H1 (cell line): ENCODE measurements around the gene AMBP. TPM values are rescaled to one million over a fixed set of nuclear protein-coding genes. Genes with fewer than 3 reads are reported as not detected.

Experiments used
- CTCF ChIA-PET: fragments of 300-600 bp; sonication (Branson Sonifier 250); formaldehyde crosslinking; loops from one replicate; lab custom pipeline; 2021; ENCODE audit not compliant: partially characterized antibody; lab: Charles Lee
- POLR2A ChIA-PET: fragments of 300-600 bp; sonication (Branson Sonifier 250); formaldehyde crosslinking; loops from one replicate; lab custom pipeline; 2021; ENCODE audit warnings: inconsistent platforms; ENCODE audit not compliant: partially characterized antibody; lab: Charles Lee
- DNase-seq, 2 experiments: peaks; one replicate each; pipeline versions ENCODE4 v3.0.0 to v3.0.0-alpha.2; 2010 to 2022; ENCODE audit warnings: low spot score in 2 of 2, low read depth in 1 of 2, mixed read lengths in 1 of 2
- FAIRE-seq: peaks from 2 replicates; lab custom pipeline; 2011; peaks lifted over from hg19 to GRCh38; lab: Jason Lieb, UNC
- H2AFZ ChIP-seq: 2 replicates; pipeline ENCODE4 v1.8.1; 2012; ENCODE audit warnings: low read length, inconsistent platforms
- H2AK5ac ChIP-seq: 2 replicates; pipeline ENCODE4 v1.6.1; 2013; ENCODE audit warnings: low read depth, low read length
- H2BK120ac ChIP-seq: replicated peaks from 2 replicates; pipeline ENCODE3; 2013; ENCODE audit warnings: low read depth, low read length, inconsistent platforms
- H2BK12ac ChIP-seq: 2 replicates; pipeline ENCODE4 v1.6.1; 2013; ENCODE audit warnings: low read depth, low read length
- H2BK15ac ChIP-seq: 2 replicates; pipeline ENCODE4 v1.6.1; 2013; ENCODE audit warnings: low read length
- H2BK20ac ChIP-seq: 2 replicates; pipeline ENCODE4 v1.6.1; 2013; ENCODE audit warnings: low read length
- H2BK5ac ChIP-seq: 2 replicates; pipeline ENCODE4 v1.6.1; 2013; ENCODE audit warnings: low read depth, low read length
- H3K14ac ChIP-seq: 2 replicates; pipeline ENCODE4 v1.6.1; 2013; ENCODE audit warnings: inconsistent platforms; ENCODE audit not compliant: insufficient read length
- H3K18ac ChIP-seq: 2 replicates; pipeline ENCODE4 v1.6.1; 2013; ENCODE audit warnings: low read length; ENCODE audit errors: extremely low read depth
- H3K23ac ChIP-seq: 2 replicates; pipeline ENCODE4 v1.6.1; 2013; ENCODE audit warnings: inconsistent platforms; ENCODE audit not compliant: insufficient read length
- H3K23me2 ChIP-seq: 2 replicates; pipeline ENCODE4 v1.6.1; 2013; ENCODE audit warnings: low read depth, low read length
- H3K27ac ChIP-seq: 2 replicates; pipeline ENCODE4 v1.6.1; 2011; ENCODE audit warnings: low read depth, low read length, inconsistent platforms
- H3K27me3 ChIP-seq, 4 experiments: replicated peaks in 1 of 4; 1 replicate in 1 of 4; 2 replicates in 3 of 4; pipeline versions ENCODE4 v1.6.1 to v1.8.1; 2011 to 2013; ENCODE audit warnings: low read length in 3 of 4, mild to moderate bottlenecking in 3 of 4, inconsistent platforms in 2 of 4, mixed read lengths in 2 of 4, moderate library complexity in 1 of 4; ENCODE audit not compliant: control insufficient read depth in 3 of 4, insufficient read depth in 3 of 4; ENCODE audit errors: extremely low read depth in 1 of 4
- H3K36me3 ChIP-seq, 4 experiments: 2 replicates each; pipeline versions ENCODE4 v1.6.1 to v1.8.1; 2011 to 2013; ENCODE audit warnings: mild to moderate bottlenecking in 4 of 4, low read length in 3 of 4, moderate library complexity in 2 of 4, control low read depth in 1 of 4, inconsistent platforms in 1 of 4; ENCODE audit not compliant: insufficient read depth in 4 of 4, control insufficient read depth in 2 of 4
- H3K4ac ChIP-seq: replicated peaks from 2 replicates; pipeline ENCODE3; 2013; ENCODE audit warnings: low read length, low read depth, mixed read lengths, inconsistent platforms; ENCODE audit not compliant: insufficient read length
- H3K4me1 ChIP-seq, 4 experiments: replicated peaks in 1 of 4; 1 replicate in 1 of 4; 2 replicates in 3 of 4; pipeline versions ENCODE4 v1.6.1 to v1.8.1; 2011 to 2013; ENCODE audit warnings: low read length in 3 of 4, inconsistent platforms in 2 of 4, mixed read lengths in 1 of 4; ENCODE audit not compliant: insufficient read depth in 4 of 4, control insufficient read depth in 3 of 4
- H3K4me2 ChIP-seq, 2 experiments: 2 replicates each; pipeline versions ENCODE4 v1.6.1 to v1.8.1; 2011 to 2013; ENCODE audit warnings: low read depth in 2 of 2, low read length in 2 of 2, control low read depth in 1 of 2, inconsistent platforms in 1 of 2, mild to moderate bottlenecking in 1 of 2; ENCODE audit not compliant: insufficient read depth in 1 of 2
- H3K4me3 ChIP-seq, 4 experiments: fragments of 200-600, 300-600 bp in 1 of 4; sonication (generic), shearing (Covaris generic), sonication (Bioruptor Twin) in 1 of 4; 2 replicates each; pipeline versions ENCODE4 v1.5.1 to v1.8.1; 2011 to 2016; ENCODE audit warnings: low read length in 4 of 4, low read depth in 3 of 4, control low read depth in 2 of 4, inconsistent platforms in 2 of 4, mild to moderate bottlenecking in 2 of 4, mixed read lengths in 1 of 4, moderate library complexity in 1 of 4; ENCODE audit not compliant: insufficient read depth in 2 of 4; ENCODE audit errors: extremely low read depth in 1 of 4
- H3K56ac ChIP-seq: replicated peaks from 2 replicates; pipeline ENCODE3; 2013; ENCODE audit warnings: low read depth, mild to moderate bottlenecking, mixed read lengths, low read length, inconsistent platforms; ENCODE audit not compliant: insufficient read length
- H3K79me1 ChIP-seq: 2 replicates; pipeline ENCODE4 v1.6.1; 2013; ENCODE audit warnings: low read depth, low read length, control low read depth
- H3K79me2 ChIP-seq, 2 experiments: 2 replicates each; pipeline versions ENCODE4 v1.6.1 to v1.8.1; 2012 to 2013; ENCODE audit warnings: low read length in 2 of 2, mild to moderate bottlenecking in 2 of 2, inconsistent platforms in 1 of 2; ENCODE audit not compliant: insufficient read depth in 2 of 2, control insufficient read depth in 1 of 2
- H3K9ac ChIP-seq, 4 experiments: replicated peaks in 1 of 4; 1 replicate in 1 of 4; 2 replicates in 3 of 4; pipeline versions ENCODE4 v1.6.1 to v1.8.1; 2011 to 2013; ENCODE audit warnings: low read depth in 3 of 4, low read length in 3 of 4, control low read depth in 2 of 4, mild to moderate bottlenecking in 2 of 4, moderate library complexity in 2 of 4, inconsistent platforms in 1 of 4; ENCODE audit errors: extremely low read depth in 1 of 4
- H3K9me3 ChIP-seq, 2 experiments: 2 replicates each; pipeline versions ENCODE4 v1.6.1 to v1.8.1; 2012 to 2013; ENCODE audit warnings: mild to moderate bottlenecking in 2 of 2, moderate library complexity in 2 of 2, control low read depth in 1 of 2, inconsistent platforms in 1 of 2, low read depth in 1 of 2, low read length in 1 of 2, mixed read lengths in 1 of 2; ENCODE audit not compliant: insufficient read depth in 2 of 2
- H4K20me1 ChIP-seq, 2 experiments: replicated peaks in 1 of 2; 2 replicates each; pipeline versions ENCODE3 to v1.8.1; 2011 to 2013; ENCODE audit warnings: inconsistent platforms in 2 of 2, low read length in 2 of 2, mild to moderate bottlenecking in 1 of 2; ENCODE audit not compliant: insufficient read depth in 2 of 2, control insufficient read depth in 1 of 2
- H4K5ac ChIP-seq: 2 replicates; pipeline ENCODE4 v1.6.1; 2013; ENCODE audit warnings: low read length, low read depth, mixed read lengths, inconsistent platforms; ENCODE audit not compliant: insufficient read length
- H4K8ac ChIP-seq: 2 replicates; pipeline ENCODE4 v1.8.0; 2013; ENCODE audit warnings: mild to moderate bottlenecking, moderate library complexity, low read length, inconsistent platforms; ENCODE audit not compliant: insufficient read depth; ENCODE audit errors: extremely low read depth
- H4K91ac ChIP-seq: replicated peaks from 2 replicates; pipeline ENCODE3; 2013; ENCODE audit warnings: low read length, mixed read lengths, inconsistent platforms; ENCODE audit not compliant: insufficient read length
- CEBPB ChIP-seq: IDR thresholded peaks from 2 replicates; pipeline ENCODE4 v1.6.1; 2012; ENCODE audit warnings: low read depth, low read length
- EGR1 ChIP-seq: IDR thresholded peaks from 2 replicates; pipeline ENCODE4 v1.6.1; 2011; ENCODE audit warnings: low read depth, low read length, borderline replicate concordance
- EP300 ChIP-seq, 2 experiments: IDR thresholded peaks; 1 replicate in 1 of 2; 2 replicates in 1 of 2; pipeline ENCODE4 v1.6.1; 2011 to 2012; ENCODE audit warnings: low read depth in 2 of 2, low read length in 2 of 2, mild to moderate bottlenecking in 2 of 2, borderline replicate concordance in 1 of 2, inconsistent platforms in 1 of 2, moderate library complexity in 1 of 2
- MAX ChIP-seq: IDR thresholded peaks from 2 replicates; pipeline ENCODE4 v1.6.1; 2012; ENCODE audit warnings: inconsistent platforms
- POLR2AphosphoS5 ChIP-seq: IDR thresholded peaks from 2 replicates; pipeline ENCODE4 v1.6.1; 2011; ENCODE audit warnings: low read depth, low read length
- TCF12 ChIP-seq: IDR thresholded peaks from 2 replicates; pipeline ENCODE4 v1.6.1; 2011; ENCODE audit warnings: low read depth, mild to moderate bottlenecking, low read length
- YY1 ChIP-seq: IDR thresholded peaks from 2 replicates; pipeline ENCODE4 v1.6.1; 2011; ENCODE audit warnings: low read depth, mild to moderate bottlenecking, low read length
- WGBS, 2 experiments: shearing (Covaris generic) in 1 of 2; methylation state at CpG; one replicate each; pipeline versions ENCODE4 v1.1.6 to v1.1.7; 2013 to 2015; ENCODE audit warnings: low lambda C conversion rate in 2 of 2, mixed read lengths in 2 of 2, inconsistent platforms in 1 of 2, low coverage in 1 of 2, missing lambda C conversion rate in 1 of 2; ENCODE audit not compliant: insufficient replicate concordance in 2 of 2, insufficient coverage in 1 of 2, insufficient read length in 1 of 2; ENCODE audit errors: extremely low coverage in 1 of 2, missing lambda C conversion rate in 1 of 2; 5-methylcytosine and 5-hydroxymethylcytosine counted together
- polyA plus RNA-seq, 7 experiments: library from polyadenylated mRNA; depleted of rRNA in 3 of 7; stranded (reverse) in 5 of 7; unstranded in 2 of 7; fragments of >200 nt in 5 of 7; fragments of 200-250 nt in 2 of 7; gene quantifications; 1 replicate in 5 of 7; 2 replicates in 1 of 7; 4 replicates in 1 of 7; pipeline versions ENCODE4 v1.2.1 to v1.2.3, GENCODE V29; 2011 to 2013; ENCODE audit warnings: missing spikeins in 2 of 7, mixed read lengths in 2 of 7
- total RNA-seq: library from RNA; stranded (reverse); fragmentation: NEBNext Ultra II Directional; extraction: Animal tissue kit (Norgen Biotek cat#: 25700); gene quantifications from 2 replicates; pipeline ENCODE4 v1.2.1, GENCODE V29; 2021

Gene AMBP
- total and polyA plus RNA-seq, 2 of the 8 experiments (the other 6 are each of a cell fraction or from before 2014, with no cell fraction given), result 3.0 to 4.0 TPM

- FAIRE-seq (no peak), DNase-seq (peak in 1 of 2 experiments; percentile 33)
- no peaks in the 10 kb centered on the region for H3K27me3 ChIP-seq
- H3K14ac ChIP-seq, result no peak overlapping the region
- no peak overlapping the region for H2BK12ac ChIP-seq
- H4K91ac ChIP-seq, result no peak overlapping the region
- H2AFZ ChIP-seq, result no peak overlapping the region
- no peak overlapping the region for H4K8ac ChIP-seq
- WGBS, 2 experiments, result 91% methylated on average over 5 of the region's 5 CpGs; no CpG with 5 or more reads in 1 of the 2 experiments
- H2BK20ac ChIP-seq, result no peak overlapping the region
- H2BK5ac ChIP-seq, result no peak overlapping the region
- ChIA-PET CTCF (interaction anchor here (1.5 kb wide), 1 partner anchor 319 kb away, joined by 4 read pairs; no protein-coding TSS in a partner anchor), POLR2A (no interaction called here)
- H3K79me1 ChIP-seq, result no peaks in the 10 kb centered on the region
- no peak overlapping the region for H2AK5ac ChIP-seq
- H3K56ac ChIP-seq, result no peak overlapping the region
- H3K4me3 ChIP-seq, result no peak overlapping the region
- H3K79me2 ChIP-seq, result no peaks in the 10 kb centered on the region
- no peak overlapping the region for H3K27ac ChIP-seq
- H3K23me2 ChIP-seq, result no peaks in the 10 kb centered on the region
- no peaks in the 10 kb centered on the region for H3K4me1 ChIP-seq
- H4K20me1 ChIP-seq, result no peaks in the 10 kb centered on the region
- no peak overlapping the region for H4K5ac ChIP-seq
- no peak overlapping the region for H3K4me2 ChIP-seq
- no peaks in the 10 kb centered on the region for H3K9me3 ChIP-seq
- peaks cover 0 to 4% (median 2%) of the 10 kb centered on the region in 4 experiments; a peak in 2 of 8 replicates for H3K36me3 ChIP-seq
- H3K23ac ChIP-seq, result no peak overlapping the region
- H3K4ac ChIP-seq, result no peak overlapping the region
- H3K18ac ChIP-seq, result no peak overlapping the region
- H2BK120ac ChIP-seq, result no peak overlapping the region
- no peak overlapping the region for H2BK15ac ChIP-seq
- H3K9ac ChIP-seq, result no peak overlapping the region
- TF ChIP-seq YY1 (no peak), TCF12 (no peak), EGR1 (no peak), MAX (no peak), POLR2AphosphoS5 (no peak), CEBPB (no peak), EP300 (IDR thresholded peaks at IDR 0.05; ENCODE audit: borderline replicate concordance in 1 of 2, low read depth in 2 of 2, low read length in 2 of 2) (no peak)
Observed at GRCh38 chr9:114056527-114056926, 21.6 kb downstream of the AMBP start.
